Measurements from ENCODE around the gene POLR2L. TPM values are rescaled to one million over a fixed set of nuclear protein-coding genes. Genes with fewer than 3 reads are reported as not detected.
A peak's percentile ranks its signal among the peaks of the same experiment; 100 is the strongest.

Gene POLR2L
- total and polyA plus RNA-seq, 2 of the 13 experiments (the other 11 are each of a cell fraction or from before 2014, with no cell fraction given): 104 to 114 TPM

- ChIA-PET CTCF (ENCODE audit: low intra/inter-chr PET ratio, low total read pairs) (no interaction called here), POLR2A (interaction anchor here (0.6 to 5.3 kb wide), 18 partner anchors 9 to 896 kb away, joined by 3 to 44 read pairs (median 4); partner anchors contain the start of genes DEAF1, GATD1, PHRF1 and PIDD1)
- peak; percentile 68 for ATAC-seq
- Histone ChIP-seq H3K27me3 (ENCODE audit: control insufficient read depth in 1 of 2, insufficient read depth in 2 of 2, low read length in 2 of 2) (no peaks in the 10 kb centered on the region; a peak in 1 of 5 replicates), H3K4me2 (ENCODE audit: low read depth, low read length) (peak overlapping the region; percentile 100), H3K27ac (ENCODE audit: extremely low read length, insufficient read depth, low read length) (peak overlapping the region; percentile 80), H3K9ac (ENCODE audit: insufficient read depth, low read depth, low read length) (peak overlapping the region; percentile 82), H3K79me2 (ENCODE audit: insufficient read depth, low read length) (peaks cover 4% of the 10 kb centered on the region), H3K4me1 (ENCODE audit: insufficient read depth, low read length) (no peaks in the 10 kb centered on the region), H2AFZ (ENCODE audit: low read length) (no peak overlapping the region), H3K36me3 (replicated peaks in 1 of 2; ENCODE audit: control insufficient read depth in 1 of 2, insufficient read depth in 2 of 2, low read length in 2 of 2) (no peaks in the 10 kb centered on the region; a peak in 1 of 5 replicates), H3K9me3 (ENCODE audit: low read length) (no peaks in the 10 kb centered on the region), H3K4me3 (replicated peaks in 1 of 3; ENCODE audit: insufficient read depth in 1 of 3, low read depth in 2 of 3, low read length in 3 of 3) (peak overlapping the region; percentile 83 to 97 (median 94)), H4K20me1 (ENCODE audit: insufficient read depth, low read length) (no peaks in the 10 kb centered on the region)
- intact Hi-C loops (cut with micrococcal nuclease; ENCODE audit: unreplicated experiment) (no loop called here), in situ Hi-C loops (cut with HindIII; ENCODE audit: extremely low pct_ligation_motif_present, low pct_unique_long_range_greater_than_20kb) (no loop called here)
- peak; percentile 79 for DNase-seq (ENCODE audit: low spot score)
- WGBS (ENCODE audit: low lambda C conversion rate): 3% methylated on average over 5 of the region's 26 CpGs
- peak; percentile 34 for FAIRE-seq
- BruUV-seq (replicated peaks): no TSS peak
- TF ChIP-seq ZNF605 (CRISPR knock-in tag; IDR thresholded peaks at IDR 0.05) (peak; percentile 36; the same call in 1 of the 2 replicates), TARDBP (CRISPR knock-in tag; IDR thresholded peaks at IDR 0.05) (0 out of 2 replicates have a peak, but pooled peaks have one; percentile 15), FOXO1 (CRISPR knock-in tag; IDR thresholded peaks at IDR 0.05) (no peak; the same call in 1 of the 2 replicates), ETV6 (CRISPR knock-in tag; conservative IDR thresholded peaks at IDR 0.05) (0 out of 2 replicates have a peak, but pooled peaks have one; percentile 24), IRF1 (CRISPR knock-in tag; IDR thresholded peaks at IDR 0.05; ENCODE audit: low read depth) (peak; percentile 76; the same call in 1 of the 2 replicates), NPAS2 (CRISPR knock-in tag; IDR thresholded peaks at IDR 0.05; ENCODE audit: borderline replicate concordance) (no peak), FOSL2 (CRISPR knock-in tag; IDR thresholded peaks at IDR 0.05) (peak; percentile 40), ZNF788 (CRISPR knock-in tag; IDR thresholded peaks at IDR 0.05; ENCODE audit: borderline replicate concordance) (peak; percentile 39; the same call in 1 of the 2 replicates), FOSL1 (CRISPR knock-in tag; IDR thresholded peaks at IDR 0.05; ENCODE audit: borderline replicate concordance) (no peak), POLR2AphosphoS5 (IDR thresholded peaks at IDR 0.05; ENCODE audit: low read depth, low read length) (peak; percentile 68), AKNA (CRISPR knock-in tag; IDR thresholded peaks at IDR 0.05; ENCODE audit: borderline replicate concordance) (no peak), SRSF9 (IDR thresholded peaks at IDR 0.05; ENCODE audit: borderline replicate concordance, insufficient read depth, low read depth, low read length, poor library complexity, severe bottlenecking) (no peak), TP53 (CRISPR knock-in tag; conservative IDR thresholded peaks at IDR 0.05) (no peak), ZNF335 (CRISPR knock-in tag; IDR thresholded peaks at IDR 0.05) (0 out of 2 replicates have a peak, but pooled peaks have one; percentile 11), LCORL (IDR thresholded peaks at IDR 0.05) (no peak), LCORL (CRISPR knock-in tag; IDR thresholded peaks at IDR 0.05) (0 out of 2 replicates have a peak, but pooled peaks have one; percentile 0), ZNF740 (CRISPR knock-in tag; IDR thresholded peaks at IDR 0.05) (peak; percentile 73; the same call in 1 of the 2 replicates), ZNF564 (CRISPR knock-in tag; IDR thresholded peaks at IDR 0.05) (no peak)
These were observed 46.4 kb downstream of the POLR2L start for GRCh38 chr11:795634-796564.
